PC-9 (cell line): ENCODE results near the gene SEC23B.

Experiments
- CTCF ChIP-seq: fragments of 200-600 bp; sonication (generic); conservative IDR thresholded peaks from 2 replicates; pipeline ENCODE4 v1.6.1; 2017; ENCODE audit warnings: mixed run types, antibody characterized with exemption, mild to moderate bottlenecking, moderate library complexity
- EZH2 ChIP-seq: fragments of 200-600 bp; sonication (generic); IDR thresholded peaks from 2 replicates; pipeline ENCODE4 v1.8.0; 2017; ENCODE audit warnings: antibody characterized with exemption, low read depth

DNA sequence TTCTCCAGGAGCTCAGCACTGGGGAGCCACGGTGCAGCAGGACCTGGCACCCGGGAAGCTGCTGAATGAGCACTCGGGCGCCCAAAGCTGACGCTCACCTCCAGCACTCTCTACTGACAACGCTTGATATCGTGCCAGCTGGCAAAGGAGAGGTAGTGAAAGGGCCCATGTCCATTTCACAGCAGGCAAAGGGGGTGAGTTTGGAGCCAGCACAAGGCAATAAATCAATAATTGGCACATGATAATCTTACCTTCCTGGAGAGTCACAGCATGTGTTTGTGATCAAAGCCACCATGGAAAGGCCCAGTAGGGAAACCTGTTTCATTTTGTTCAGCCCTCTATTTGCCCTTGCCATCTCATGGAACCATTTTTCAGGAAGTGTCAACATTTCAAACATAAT lies 36.2 kb downstream of the SEC23B start:
- TF ChIP-seq CTCF, result no peak
- TF ChIP-seq EZH2, result no peak
